Stimulated activated naive CD4-positive, alpha-beta T cell (primary cell): ENCODE measurements around the gene SCUBE1.

Experiments
- DNase-seq, 6 experiments: peaks; one replicate each; lab custom pipeline; 2025; lab: John Stamatoyannopoulos, UW

Gene SCUBE1

DNA sequence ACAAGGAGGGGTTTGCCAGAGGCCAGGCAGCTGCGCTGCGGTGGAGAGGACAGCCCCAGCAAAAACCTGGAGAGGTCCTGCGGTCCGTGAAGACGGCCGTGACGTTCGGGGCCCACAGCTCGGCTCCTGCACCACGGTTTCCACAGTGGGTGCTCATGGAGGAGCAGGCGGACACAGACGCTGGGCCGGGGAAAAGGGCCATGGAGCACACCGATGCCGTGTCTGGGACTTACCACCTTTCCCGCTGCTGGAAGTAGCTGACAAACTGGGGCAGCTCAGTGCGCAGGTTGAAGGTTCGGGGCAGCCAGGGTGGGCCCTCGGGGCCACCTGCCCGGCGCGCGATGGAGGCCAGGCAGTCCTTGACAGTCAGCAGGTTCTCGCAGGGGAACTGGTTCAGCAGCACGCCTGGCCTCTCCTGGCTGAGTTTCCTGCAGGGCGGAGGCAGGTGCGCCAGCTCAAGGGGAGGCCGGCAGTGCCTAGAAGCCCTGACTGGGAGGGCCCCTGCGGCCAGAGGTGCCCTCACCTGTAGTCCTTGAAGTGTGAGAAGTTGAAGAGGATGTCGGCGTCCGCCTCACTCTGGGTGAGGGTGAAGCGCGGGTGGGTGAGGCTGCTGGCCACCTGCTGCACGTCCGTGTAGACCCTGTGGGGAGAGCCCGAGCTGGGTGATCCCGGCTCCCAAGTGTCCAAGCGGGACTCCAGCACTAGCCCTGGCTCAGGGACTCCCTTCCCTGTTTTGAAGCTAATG is 169.0 kb downstream of the SCUBE1 start:
- no peak for DNase-seq

DNA sequence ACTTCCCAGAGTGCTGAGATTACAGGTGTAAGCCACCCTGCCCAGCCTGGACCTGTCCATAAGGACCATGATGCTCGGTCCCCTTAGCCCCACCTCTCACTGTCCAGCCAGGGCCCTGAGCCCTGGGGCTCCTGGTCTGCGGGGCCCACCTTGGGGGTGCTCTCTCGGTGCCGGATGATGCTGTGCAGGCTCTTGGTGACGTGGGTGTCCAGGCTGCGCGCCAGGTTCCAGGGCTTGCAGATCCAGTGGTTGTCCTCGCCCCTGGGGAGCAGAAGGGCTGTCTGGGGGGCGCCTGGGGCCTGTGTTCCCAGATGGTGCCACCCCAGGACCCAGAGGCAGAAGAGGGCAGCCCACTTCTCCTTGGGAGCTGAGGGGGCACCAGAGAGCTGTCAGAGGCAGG is 169.6 kb downstream of the SCUBE1 start:
- DNase-seq, result no peak

DNA sequence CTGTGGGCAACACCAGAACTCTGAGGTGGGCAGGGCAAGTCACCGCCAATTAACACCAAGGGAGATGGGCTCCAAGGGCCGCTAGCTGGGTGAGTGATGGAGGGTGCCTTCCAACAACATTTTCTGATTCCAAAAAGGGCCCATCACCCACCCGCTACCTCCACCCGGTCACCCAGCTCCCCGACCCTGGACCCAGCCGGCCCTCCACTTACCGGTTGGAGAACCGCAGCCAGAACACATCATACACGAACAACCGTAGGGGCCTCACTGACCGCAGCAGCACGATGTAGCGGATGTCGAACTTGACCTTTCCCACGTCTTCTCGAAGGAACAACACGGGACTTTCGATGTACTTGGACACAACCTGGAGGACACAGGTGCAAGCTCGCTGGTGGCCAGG is 171.0 kb downstream of the SCUBE1 start:
- no peak for DNase-seq

DNA sequence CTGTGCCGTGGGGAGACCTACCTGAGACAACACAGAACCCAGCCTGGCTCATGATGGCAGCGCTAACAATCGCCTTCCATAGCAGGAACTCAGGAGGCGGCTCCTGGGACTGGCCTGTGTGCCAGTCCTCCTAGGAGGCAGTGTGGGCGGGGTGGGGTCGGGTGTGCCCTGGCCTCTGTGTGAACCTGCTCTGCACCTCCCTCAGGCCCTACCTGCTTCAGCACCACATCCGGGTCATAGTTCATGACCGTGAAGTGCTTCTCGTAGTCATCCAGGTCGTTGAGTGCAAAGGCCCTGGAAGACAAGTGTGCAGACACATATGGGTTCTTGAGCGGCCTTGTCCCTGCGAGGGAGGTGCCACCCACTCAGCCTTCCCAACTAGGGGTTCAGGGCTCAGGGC is 171.6 kb downstream of the SCUBE1 start:
- no peak for DNase-seq

DNA sequence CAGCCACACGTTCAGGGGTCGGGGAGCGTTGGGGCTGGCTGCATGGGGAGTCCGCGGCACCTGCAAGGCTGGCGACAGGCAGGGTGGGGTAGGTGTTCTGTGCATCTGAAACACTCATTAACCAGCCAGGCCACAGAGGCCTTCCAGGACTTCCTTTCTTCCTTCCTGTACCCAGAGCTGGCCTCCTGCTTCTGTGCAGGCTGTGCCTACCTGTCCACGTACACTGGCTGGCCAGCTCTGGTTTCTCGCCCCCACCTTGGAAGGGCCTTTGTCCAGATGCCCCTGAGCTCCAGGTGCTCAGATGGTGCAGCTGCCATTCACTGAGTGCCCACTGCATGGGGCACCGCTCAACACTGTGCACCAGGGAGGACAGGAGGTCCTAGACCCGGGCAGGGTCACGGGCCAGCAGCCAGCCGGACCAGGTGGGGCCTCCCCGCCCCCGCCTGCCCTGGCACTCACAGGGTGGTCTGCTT is 172.1 kb downstream of the SCUBE1 start:
- DNase-seq, result no peak

DNA sequence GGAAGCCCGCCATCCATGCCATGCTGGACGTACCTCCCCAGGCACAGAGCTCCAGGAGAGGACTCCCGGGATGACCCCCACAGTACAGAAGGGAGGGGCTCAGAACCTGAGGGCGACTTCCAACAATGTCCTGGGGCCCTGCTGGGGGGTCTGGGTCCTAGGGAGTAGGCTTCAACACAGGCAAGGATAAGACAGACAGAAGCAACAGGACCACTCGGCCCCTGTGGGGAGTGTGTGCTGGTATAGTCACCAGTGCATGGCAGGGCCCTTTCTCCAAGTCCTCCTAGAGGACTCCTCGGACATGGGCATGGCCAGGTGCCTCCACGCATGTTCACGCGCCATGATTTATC is 173.1 kb downstream of the SCUBE1 start:
- no peak for DNase-seq

DNA sequence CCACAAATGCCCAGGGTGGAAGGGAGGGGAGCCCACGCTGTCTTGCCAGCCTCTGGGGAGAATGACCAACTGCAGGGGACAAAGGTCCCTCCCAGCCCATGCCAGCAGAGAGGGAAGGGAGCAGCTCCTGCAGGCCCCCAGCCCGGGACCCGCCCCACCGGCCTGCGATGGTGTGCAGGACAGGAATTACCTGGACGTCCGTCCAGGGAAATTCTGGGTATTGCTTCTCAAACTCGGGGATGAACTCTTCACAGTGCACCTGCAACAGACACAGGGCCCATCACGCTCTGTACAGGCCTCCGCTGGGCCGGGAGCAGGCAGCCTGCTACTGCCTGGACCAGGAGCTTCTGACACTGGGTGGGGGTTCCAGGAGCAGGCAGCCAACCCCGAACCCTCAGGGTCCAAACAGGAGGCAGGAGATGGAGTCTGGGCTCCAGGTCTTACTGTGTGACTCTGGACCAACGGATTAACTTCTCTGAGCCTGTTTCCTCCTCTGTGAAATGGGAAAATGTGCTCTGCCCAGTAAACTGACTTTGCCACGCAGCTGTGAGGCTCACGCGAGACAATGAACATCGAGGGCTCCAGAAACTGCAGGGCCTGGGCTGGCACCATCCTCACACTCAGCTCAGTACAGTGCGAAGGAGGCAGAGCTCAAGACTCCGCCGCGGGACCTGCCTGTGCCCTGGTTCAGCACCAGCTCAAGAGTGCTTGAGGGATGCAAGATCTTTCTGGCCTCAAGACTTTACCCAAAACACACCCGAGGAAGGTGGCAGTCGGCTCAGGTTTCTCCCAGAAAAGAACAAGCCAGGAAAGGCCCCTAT is 173.7 kb downstream of the SCUBE1 start:
- DNase-seq, result no peak

DNA sequence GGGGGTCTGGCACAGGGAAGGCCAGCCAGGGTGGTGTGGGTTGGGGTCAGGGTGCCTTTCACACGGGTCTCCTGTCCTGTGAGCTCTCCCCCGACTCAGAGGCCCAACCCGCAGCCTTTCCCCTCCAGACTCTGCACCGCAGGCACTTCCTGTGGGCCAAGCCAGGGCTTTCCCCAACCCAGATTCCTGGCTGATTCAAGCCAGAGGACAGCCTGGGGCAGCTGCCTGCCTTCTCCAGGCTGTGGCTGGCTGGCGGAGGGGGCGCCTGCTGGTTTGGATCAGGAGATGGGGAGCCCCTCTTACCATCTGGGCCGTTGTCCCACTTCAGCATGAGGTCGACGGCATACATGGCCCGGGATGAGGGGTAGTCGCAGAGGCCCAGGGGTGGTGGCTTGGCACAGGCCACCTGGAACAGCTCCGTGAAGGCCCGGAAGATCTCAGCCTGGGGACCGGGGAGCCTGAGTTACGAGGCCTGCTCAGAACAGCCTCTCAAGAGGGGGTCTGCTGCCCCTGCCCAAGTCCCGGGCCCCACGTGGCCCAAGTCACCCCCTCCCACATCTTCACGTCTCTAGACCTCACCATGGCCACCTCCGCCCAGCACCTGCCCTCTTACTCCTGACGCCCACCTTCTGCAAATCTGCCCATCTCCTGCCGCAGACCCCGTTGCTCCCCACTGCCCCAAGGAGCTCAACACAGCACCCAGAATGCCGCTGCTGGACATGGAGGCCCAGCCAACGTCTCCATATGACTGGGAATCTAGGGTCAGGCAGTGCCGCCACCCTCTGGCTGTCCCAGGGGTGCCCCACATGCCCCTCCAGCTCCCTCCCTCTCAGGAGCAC is 174.5 kb downstream of the SCUBE1 start:
- DNase-seq, result no peak

DNA sequence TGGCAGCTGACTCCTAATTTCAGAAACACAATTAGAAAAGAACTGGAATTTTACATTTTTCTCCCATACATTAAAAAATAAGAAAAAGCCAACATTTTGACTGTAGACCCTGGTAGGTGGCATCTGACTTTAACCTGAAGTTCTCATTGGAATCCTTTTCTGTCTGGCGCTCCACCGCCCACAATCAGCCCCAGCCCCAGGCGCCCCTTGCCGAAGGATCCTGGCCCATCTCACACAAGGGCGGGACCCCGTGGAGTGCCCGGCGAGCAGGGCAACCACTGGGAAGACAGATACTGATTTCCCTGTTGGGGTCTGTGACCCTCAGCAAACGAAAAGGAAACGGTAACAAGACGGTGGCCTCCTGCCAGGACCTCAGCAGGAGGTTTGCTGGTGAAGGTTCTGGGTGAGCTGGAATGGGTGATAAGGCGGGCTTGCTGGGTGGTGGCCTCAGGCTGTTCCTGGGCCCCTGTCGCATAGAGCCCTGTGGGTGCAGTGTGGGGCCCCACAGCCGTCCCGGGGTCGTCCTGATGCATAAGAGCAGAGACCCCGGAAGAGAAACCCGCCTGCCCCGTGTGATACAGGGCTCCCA is 176.1 kb downstream of the SCUBE1 start:
- DNase-seq, result no peak

DNA sequence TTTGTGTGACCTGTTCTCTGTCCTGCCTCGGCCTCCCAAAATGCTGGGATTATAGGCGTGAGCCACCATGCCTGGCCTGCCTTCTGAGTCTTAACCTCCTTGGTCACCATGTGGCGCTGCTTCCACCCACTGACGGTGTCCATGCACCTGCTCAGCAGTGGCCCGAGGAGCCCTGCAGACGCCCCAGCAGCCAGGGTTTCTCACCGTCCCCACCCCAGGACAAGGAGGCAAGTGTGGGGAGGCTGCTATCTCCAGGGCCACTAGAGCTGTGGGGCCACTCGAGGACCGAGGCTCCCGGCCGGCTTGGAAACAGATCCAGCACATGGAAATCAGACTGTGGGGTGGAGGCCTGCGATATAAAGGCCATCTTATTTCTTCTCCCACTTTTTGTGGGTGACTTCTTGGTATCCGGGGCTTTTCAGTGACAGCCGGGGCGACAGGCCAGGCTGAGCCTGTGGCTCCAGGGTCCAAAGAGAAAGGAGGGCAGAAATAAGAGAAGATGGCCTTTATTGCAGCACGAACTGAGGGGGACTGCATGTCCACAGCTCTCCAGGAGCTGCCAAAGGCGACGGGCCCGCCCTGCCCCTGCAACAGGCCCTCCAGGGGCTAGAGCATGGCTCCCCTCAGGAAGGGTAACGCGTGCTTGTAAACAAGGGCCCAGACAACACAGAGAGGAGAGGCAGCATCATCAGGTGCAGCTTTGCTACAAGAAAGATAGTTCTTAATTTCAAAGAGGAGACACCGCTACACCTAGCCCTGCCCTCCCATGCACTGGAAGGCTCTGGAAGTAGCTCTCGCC is 176.8 kb downstream of the SCUBE1 start:
- no peak for DNase-seq

DNA sequence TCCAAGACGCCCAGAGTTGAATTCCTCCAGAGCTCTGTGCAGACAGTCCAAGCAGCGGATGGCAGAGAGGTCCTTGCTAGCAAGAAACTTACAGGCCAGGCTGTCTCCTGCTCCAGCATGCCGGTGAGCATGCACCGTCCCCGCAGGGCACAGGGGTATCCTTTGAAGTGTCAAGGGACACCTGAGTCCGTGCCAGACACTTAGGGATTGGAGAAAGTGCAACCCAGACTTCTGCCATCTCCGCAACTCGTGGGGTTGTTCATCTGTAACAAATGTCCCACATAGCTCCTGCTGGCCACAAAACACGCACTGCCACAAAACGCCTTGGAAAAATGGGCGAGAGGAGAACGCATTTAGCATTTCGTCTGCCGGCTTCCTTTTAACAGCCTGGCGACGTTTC is 178.5 kb downstream of the SCUBE1 start:
- no peak for DNase-seq

DNA sequence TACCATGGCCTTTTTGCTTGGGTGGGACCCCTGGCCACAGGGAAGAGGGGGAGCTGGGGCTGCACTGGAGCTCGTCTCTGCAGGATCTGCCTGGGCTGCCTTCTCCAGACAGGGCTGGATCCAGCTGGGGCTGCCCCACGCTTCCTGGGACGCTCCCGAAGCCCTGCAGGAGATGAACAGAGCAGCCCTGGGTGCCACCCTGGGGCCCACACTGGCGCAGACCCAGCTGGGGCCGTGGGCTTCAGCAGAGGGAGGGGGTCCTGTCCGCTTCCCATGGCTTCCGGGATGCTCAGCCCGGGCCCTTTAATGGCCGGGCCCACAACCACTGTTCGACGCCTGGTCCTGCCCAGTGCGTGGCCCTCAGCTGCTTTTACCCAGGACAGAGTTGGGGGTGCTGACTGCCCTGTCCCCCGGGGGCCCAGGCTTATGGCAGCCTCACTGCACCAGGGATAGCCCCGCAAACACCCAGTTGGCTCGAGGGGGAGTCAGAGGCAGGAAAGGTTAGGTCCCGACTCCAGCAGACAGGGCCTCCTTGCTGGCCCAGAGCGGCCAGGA is 179.9 kb downstream of the SCUBE1 start:
- no peak for DNase-seq

DNA sequence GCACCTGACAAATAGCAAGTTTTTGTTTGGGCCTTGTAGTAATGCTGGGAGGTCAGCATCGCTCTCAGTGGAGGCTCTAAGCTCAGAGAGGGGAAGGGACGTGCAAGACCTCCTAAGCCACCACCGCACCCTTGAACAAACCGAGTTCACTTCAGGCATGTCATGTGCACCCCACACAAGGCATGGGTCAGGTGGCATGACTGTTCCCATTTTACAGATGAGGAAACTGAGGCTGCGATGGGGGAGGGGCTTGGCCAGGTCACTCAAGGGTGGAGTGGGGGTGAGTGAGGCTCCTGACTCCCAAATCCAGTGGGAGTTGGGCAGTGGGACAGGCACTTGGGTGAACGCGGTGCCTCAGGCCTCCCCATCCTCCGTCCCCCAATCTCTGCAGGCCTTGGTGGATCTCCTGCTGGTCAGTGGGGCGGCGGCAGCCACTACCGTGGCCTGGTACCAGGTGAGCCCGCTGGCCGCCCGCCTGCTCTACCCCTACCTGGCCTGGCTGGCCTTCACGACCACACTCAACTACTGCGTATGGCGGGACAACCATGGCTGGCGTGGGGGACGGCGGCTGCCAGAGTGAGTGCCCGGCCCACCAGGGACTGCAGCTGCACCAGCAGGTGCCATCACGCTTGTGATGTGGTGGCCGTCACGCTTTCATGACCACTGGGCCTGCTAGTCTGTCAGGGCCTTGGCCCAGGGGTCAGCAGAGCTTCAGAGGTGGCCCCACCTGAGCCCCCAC is 180.6 kb downstream of the SCUBE1 start:
- no peak for DNase-seq

DNA sequence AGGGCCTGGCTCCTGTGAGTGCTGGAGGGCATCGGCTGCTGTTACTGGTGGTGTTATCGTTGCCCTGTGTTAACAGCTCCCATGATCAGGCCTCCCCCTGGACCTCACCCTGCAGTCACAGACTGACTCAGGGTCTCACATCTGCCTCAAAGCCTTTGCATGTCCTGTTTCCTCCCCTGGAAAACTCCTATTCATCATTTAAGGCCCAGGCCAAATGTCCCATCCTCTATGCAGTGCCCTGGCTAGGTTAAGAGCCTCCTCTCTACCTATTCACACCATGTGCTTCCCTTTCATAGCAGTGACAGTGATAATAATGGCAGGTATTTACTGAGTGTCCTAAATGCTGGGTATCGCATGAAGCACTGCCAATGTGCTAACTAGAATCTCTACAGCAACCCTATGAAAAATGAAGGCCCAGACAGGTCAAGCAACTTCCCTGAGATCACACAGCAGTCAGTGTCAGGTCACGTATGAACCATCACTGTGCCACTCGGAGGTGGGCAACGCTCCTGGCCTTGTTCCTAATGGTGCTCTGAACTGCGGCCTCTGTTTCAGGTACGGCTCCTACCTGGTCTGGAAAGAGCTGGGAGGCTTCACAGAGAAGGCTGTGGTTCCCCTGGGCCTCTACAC is 182.6 kb downstream of the SCUBE1 start:
- no peak for DNase-seq

DNA sequence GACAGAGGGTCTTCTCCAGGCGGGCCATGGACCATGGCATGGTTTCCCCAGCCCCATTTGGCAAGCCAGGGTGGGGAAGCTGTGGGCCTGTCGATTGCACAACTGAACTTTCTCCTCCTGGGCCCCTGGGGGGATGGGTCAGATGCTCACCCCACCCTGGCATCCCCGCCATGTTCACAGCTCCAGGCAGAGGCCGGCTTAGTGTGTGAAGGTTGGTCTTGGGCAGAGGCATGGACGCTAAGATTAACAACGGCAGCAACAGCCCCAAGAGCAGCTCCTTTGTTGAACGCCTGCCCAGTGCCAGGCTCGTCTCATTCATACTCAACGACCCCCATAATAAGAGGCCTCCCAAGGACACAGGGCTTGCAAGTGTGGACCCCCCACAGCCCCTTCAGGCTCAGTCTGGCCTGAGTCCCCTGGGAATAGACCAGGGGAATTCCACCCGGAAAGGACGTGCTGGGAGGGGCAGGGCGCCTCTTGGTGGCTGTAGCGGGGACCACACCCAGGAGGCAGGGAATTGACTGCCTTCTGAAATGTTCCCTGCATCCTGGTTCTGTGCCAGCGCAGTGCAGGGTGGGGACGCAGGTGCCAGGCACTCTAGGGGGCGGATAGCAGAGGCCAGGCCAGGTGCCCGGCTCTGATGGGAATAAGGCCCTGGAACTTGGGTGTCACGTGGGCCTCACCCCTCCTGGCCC is 183.5 kb downstream of the SCUBE1 start:
- DNase-seq, result no peak

DNA sequence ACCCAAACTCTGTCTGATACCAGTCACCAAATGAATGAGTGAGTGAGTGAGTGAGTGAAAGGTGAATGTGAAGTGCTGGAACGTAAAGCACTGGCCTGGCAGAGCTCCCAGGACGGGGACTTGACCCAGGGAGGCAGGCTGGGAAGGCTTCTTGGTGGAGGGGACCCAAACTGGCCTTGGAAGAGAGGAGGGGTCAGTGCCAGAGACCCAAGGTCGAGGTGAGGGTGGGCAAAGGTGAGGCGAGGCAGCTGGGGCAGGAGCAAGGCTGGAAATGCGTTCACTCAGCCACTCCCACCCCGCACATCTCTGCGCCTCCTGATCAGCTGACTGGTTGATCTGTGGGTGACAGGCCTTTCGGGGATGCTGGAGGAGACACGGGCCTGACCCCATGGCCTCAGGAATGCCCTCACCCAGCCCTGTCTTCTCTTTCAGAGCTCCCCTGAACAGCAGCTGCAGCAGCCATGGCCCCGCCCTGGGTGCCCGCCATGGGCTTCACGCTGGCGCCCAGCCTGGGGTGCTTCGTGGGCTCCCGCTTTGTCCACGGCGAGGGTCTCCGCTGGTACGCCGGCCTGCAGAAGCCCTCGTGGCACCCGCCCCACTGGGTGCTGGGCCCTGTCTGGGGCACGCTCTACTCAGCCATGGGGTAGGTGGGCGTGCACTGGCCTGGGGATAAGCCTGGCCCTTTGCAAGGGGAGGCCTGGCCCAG is 184.2 kb downstream of the SCUBE1 start:
- DNase-seq, result no peak

DNA sequence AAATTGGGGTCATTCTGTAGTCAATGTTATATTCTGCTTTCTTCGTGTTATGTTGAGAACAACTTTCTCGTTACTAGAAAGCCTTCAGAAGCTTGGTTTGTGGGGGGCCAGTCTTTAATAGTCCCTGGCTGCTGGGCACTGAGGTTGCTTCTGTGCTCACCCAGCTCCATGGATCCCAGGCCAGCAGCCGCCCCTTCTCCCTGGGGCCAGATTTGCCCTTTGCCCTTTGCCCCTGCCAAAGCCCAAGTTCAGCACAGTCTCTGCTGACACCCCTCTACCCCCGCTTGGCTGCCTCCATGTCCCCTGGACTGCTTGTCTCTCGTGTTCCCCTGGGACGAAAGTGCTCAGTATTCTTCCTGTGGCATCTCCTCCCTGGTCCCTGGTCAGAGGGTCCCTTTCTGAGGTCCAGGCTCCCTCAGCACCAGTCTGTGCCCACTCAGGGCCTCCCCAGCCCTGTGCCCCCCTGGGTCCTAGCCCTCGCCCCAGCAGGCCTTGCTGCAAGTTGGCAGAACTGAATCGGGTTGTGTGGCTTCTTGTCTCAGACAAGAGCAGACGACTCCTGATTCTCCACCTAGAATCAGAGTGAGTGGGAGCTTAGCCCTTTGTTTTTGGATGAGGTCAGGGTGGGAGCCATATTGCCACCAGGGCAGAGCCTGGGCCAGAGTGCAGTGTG is 185.2 kb downstream of the SCUBE1 start:
- no peak for DNase-seq

DNA sequence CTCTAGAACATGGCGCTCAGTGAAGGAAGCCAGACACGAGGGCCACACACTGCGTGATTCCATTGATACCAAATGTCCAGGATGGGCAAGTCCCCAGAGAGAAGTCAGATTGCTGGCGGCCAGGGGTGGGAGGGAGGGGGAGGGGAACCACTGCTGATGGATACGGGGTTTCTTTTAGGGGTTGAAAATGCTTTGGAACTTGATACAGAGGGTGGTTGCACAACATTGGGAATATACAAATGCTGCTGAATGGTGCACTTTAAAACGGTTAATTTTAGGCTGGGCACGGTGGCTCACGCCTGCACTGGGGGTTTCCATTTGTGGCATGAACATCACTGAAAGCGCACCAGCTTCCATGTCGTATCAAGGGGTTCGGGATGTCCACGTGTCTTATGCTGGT is 186.8 kb downstream of the SCUBE1 start:
- no peak for DNase-seq
